HepG2 (cell line): ENCODE results near the gene TBC1D24. TPM values are rescaled to one million over a fixed set of nuclear protein-coding genes. Genes with fewer than 3 reads are reported as not detected.

Experiments
- ATF2 ChIP-seq: sonication (generic); formaldehyde crosslinking; IDR thresholded peaks from 2 replicates; pipeline ENCODE4 v1.4.0; 2020; ENCODE audit warnings: missing genetic modification reagents
- FOXK1 ChIP-seq: sonication (generic); formaldehyde crosslinking; IDR thresholded peaks from 2 replicates; pipeline ENCODE4 v1.4.0; 2020; ENCODE audit warnings: low read depth, missing genetic modification reagents, borderline replicate concordance
- HNRNPLL ChIP-seq: fragments of 200-400 bp; formaldehyde crosslinking; IDR thresholded peaks from 2 replicates; pipeline ENCODE4 v1.6.1; 2017; ENCODE audit warnings: mild to moderate bottlenecking, low read depth, low read length; ENCODE audit not compliant: poor library complexity, severe bottlenecking
- HOXA3 ChIP-seq: sonication (generic); formaldehyde crosslinking; IDR thresholded peaks from 2 replicates; pipeline ENCODE4 v1.5.0; 2020; ENCODE audit warnings: missing genetic modification reagents
- MLX ChIP-seq: IDR thresholded peaks from 2 replicates; pipeline ENCODE4 v1.6.1; 2016
- MXD4 ChIP-seq: IDR thresholded peaks from 2 replicates; pipeline ENCODE4 v1.6.1; 2016; ENCODE audit warnings: mild to moderate bottlenecking, missing biosample characterization, missing genetic modification reagents
- MXI1 ChIP-seq: IDR thresholded peaks from 3 replicates; pipeline ENCODE4 v1.6.1; 2012; ENCODE audit warnings: low read depth, low read length, inconsistent platforms, borderline replicate concordance
- SALL1 ChIP-seq: sonication (generic); formaldehyde crosslinking; IDR thresholded peaks from 2 replicates; pipeline ENCODE4 v1.8.0; 2022; ENCODE audit warnings: mild to moderate bottlenecking, missing genetic modification reagents
- STAG1 ChIP-seq: sonication (generic); formaldehyde crosslinking; IDR thresholded peaks from 2 replicates; pipeline ENCODE4 v1.4.0; 2020; ENCODE audit warnings: missing genetic modification reagents
- ZBED4 ChIP-seq: sonication (generic); formaldehyde crosslinking; IDR thresholded peaks from 2 replicates; pipeline ENCODE4 v1.4.0; 2020; ENCODE audit warnings: missing genetic modification reagents, borderline replicate concordance
- ZBTB25 ChIP-seq: IDR thresholded peaks from 2 replicates; pipeline ENCODE4 v1.6.1; 2018; ENCODE audit warnings: missing genetic modification reagents
- ZHX2 ChIP-seq, 2 experiments: sonication (generic) in 1 of 2; formaldehyde crosslinking in 1 of 2; IDR thresholded peaks; 2 replicates each; pipeline versions ENCODE4 v1.6.1 to v1.9.0; 2014 to 2022; ENCODE audit warnings: antibody characterized with exemption in 1 of 2, borderline replicate concordance in 1 of 2, inconsistent platforms in 1 of 2, low read depth in 1 of 2, missing genetic modification reagents in 1 of 2
- ZNF569 ChIP-seq: sonication (generic); formaldehyde crosslinking; IDR thresholded peaks from 2 replicates; pipeline ENCODE4 v1.5.0; 2020; ENCODE audit warnings: mild to moderate bottlenecking, missing genetic modification reagents, moderate library complexity, borderline replicate concordance
- polyA plus RNA-seq, 8 experiments: library from polyadenylated mRNA; depleted of rRNA in 3 of 8; stranded (reverse) in 7 of 8; unstranded in 1 of 8; fragments of >200 nt; fragmentation: Illumina TruSeq in 4 of 8; extraction: Trizol in 4 of 8; gene quantifications; 2 replicates each; pipeline versions ENCODE4 v1.2.1 to v1.2.3, GENCODE V29; 2011 to 2016; ENCODE audit warnings: low read depth in 4 of 8, missing spikeins in 1 of 8, mixed read lengths in 1 of 8; ENCODE audit not compliant: insufficient read depth in 1 of 8
- total RNA-seq, 5 experiments: library from RNA; depleted of rRNA; stranded (reverse); fragments of >200 nt; fragmentation: Illumina TruSeq; extraction: Trizol; gene quantifications; 2 replicates each; pipeline ENCODE4 v1.2.3, GENCODE V29; 2016; ENCODE audit warnings: low read depth in 1 of 5

Gene TBC1D24
- total and polyA plus RNA-seq, 2 of the 13 experiments (the other 11 are each of a cell fraction or from before 2014, with no cell fraction given): 7.7 to 13.7 TPM

- TF ChIP-seq ZBED4 (no peak), STAG1 (CRISPR knock-in tag) (peak; percentile 66), MXD4 (CRISPR knock-in tag) (0 out of 2 replicates have a peak, but pooled peaks have one; percentile 37), ATF2 (CRISPR knock-in tag) (peak; percentile 62; the same call in 1 of the 2 replicates), ZNF569 (CRISPR knock-in tag) (no peak), ZBTB25 (CRISPR knock-in tag) (no peak; the same call in 1 of the 2 replicates), HOXA3 (CRISPR knock-in tag) (peak; percentile 79), MLX (CRISPR knock-in tag) (peak; percentile 48; the same call in 1 of the 2 replicates), FOXK1 (peak; percentile 91; the same call in 1 of the 2 replicates), SALL1 (CRISPR knock-in tag) (peak; percentile 71), ZHX2 (IDR thresholded peaks at IDR 0.05; ENCODE audit: low read depth) (no peak), ZHX2 (CRISPR knock-in tag; IDR thresholded peaks at IDR 0.05; ENCODE audit: borderline replicate concordance) (no peak), MXI1 (peak; percentile 81; the same call in 1 of the 3 replicates), HNRNPLL (peak; percentile 33)
These were observed 49.5 kb downstream of the TBC1D24 start (continued) for GRCh38 chr16:2524339-2524938.
